GM20000 (cell line): ENCODE results near the gene CREBZF.
"Not testable (repeated sequence)": the region's sequence is repeated elsewhere in the genome, so short reads cannot be mapped to it uniquely, and the experiment has no call there.

ENCODE experiments used
- DNase-seq: peaks from one replicate; pipeline ENCODE4 v3.0.0; 2012; ENCODE audit warnings: low spot score
- TF ChIP-seq, protein P1 (sequence below): IDR thresholded peaks from 2 replicates; pipeline ENCODE4 v1.5.1; 2012; ENCODE audit warnings: mild to moderate bottlenecking, control low read depth; ENCODE audit errors: extremely low read depth, missing control alignments

The CREBZF gene

DNA sequence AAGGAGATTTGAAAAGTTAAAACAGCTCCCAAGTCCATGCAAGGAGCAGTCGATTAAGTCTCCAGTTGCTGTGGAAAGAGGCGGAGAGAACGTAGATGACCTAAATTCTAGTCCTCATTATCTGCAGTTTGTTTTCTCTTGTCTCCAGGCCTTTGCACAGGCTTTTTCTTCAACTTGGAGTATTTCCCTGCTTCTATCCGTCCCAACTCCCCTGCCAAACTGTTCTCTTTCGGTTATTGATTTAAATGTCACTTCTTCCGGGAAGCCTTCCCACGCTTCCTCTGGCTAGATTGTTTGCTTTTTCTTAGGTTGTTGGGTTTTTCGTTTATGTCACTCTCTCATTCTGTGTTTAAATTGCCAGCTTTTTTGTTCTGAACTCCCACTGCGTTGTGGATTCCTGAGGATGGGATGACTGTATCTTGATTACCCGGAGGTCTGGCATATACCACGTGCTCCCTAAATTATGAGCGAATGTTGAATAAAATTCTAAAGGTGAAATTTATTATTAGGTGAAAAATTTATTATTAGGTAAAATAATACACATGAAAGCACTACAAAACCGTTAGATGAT, 36.1 kb downstream of the CREBZF start:
- TF ChIP-seq, protein P1, sequence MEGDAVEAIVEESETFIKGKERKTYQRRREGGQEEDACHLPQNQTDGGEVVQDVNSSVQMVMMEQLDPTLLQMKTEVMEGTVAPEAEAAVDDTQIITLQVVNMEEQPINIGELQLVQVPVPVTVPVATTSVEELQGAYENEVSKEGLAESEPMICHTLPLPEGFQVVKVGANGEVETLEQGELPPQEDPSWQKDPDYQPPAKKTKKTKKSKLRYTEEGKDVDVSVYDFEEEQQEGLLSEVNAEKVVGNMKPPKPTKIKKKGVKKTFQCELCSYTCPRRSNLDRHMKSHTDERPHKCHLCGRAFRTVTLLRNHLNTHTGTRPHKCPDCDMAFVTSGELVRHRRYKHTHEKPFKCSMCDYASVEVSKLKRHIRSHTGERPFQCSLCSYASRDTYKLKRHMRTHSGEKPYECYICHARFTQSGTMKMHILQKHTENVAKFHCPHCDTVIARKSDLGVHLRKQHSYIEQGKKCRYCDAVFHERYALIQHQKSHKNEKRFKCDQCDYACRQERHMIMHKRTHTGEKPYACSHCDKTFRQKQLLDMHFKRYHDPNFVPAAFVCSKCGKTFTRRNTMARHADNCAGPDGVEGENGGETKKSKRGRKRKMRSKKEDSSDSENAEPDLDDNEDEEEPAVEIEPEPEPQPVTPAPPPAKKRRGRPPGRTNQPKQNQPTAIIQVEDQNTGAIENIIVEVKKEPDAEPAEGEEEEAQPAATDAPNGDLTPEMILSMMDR, result no peak
- DNase-seq, result no peak

DNA sequence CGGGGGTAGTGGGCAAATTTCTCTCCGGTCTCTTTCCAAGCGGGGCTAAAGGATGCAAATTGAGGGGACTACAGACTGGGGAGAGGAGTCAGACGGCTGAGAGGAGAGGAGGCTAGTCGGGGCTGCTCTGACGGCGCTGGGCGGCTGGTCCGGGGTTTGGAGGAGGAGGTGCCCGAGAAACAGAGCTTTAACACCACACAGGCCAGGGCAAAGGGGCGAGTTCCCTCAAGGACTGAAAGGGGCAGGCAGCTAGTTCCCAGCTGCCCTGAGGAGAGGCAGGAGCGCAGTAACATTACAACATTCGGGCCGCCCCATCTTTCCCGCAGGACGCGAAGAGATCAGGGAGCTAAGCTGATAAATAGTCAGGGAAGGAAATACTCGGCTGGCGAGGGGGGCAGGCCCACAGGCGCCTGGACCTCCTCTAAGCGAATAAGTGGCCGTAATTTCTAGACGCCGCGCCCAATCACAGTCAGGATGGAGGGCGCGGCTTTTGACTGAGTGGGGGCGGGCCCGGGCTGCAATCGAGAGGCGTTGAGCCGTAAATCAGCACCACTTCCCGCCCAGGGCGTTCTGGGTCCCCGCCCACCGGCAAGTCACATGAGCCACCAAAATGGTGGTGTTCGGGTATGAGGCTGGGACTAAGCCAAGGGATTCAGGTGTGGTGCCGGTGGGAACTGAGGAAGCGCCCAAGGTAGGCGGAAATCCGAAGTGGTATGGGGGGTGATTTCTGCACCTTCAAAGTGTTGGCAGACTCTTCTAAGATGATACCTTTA, 36.7 kb downstream of the CREBZF start, which contains the start of gene TMEM126B:
TSS of gene TMEM126B (plus strand) at position 596 of the 773 bp plus-strand sequence. CDS start at position 611, 15 bp downstream.
- TF ChIP-seq, protein P1, result no peak
- peak; percentile 87 for DNase-seq

DNA sequence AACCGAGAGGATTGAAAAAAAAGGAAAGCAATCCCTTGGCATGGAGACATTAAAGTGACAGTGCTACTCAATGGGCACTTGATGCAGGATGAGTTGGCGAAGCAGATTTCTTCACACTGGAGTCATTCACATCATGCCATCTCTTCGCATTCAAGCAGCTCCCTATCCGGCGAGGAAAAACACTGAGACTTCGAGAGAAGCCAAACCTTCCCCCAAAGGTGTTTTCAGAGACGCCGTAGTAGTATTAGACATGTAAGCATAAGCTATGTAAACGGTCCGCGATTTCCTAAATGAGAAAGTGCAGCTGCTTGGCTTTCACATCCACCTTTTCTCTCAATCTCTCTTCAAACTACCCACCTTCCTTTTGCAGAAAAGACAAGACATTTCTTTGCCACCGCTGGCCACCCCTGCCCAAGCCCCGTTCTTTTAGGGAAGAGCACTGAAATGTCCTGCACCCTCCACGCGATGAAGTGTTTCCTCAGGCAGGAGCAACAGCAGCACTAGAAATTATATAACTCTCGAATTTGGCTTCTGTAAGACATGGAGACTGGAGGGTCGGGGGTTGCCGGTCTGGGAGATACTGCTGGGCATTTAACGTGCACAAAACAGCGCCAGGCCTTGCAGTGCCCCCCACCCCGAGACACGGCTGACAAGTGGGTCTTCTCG, 37.5 kb downstream of the CREBZF start, which contains the start of gene DLG2:
TSS of gene DLG2 (minus strand) at position 13 of the 666 bp plus-strand sequence.
- peak; percentile 6 for DNase-seq
- TF ChIP-seq, protein P1, result no peak

DNA sequence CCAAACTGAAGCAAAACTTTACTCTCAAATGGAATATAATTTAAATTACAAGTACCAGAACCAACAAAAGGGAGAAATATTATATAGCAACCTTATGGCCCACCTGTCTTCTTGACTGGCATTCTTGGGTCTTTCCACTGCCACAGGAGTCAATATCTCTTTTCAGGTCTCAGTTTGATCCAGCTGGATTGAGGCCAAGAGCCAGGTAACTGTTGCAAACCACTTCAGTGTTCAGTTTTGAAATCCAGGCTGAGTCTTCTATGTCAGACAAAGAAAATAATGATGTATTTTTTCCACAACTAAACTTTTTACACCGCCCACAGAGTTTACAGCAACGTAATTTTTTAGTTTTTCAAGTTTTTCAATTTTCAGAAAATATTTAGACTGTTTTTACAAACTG, 38.4 kb downstream of the CREBZF start:
- TF ChIP-seq, protein P1, result no peak

DNA sequence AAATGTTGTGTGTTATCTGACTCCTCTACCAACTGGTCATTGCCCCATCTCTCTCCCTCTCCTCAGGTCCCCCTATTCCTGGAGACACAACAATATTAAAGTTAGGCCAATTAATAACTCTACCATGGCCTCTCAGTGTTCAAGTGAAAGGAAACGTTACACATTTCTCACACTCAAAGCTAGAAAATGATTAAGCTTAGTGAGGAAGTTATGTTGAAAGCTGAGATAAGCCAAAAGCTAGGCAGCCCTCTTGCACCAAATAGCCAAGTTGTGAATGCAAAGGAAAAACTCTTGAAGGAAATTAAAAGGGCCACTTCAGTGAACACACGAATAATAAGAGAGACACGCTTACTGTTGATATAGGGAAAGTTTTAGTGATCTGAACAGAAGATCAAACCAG, 44.7 kb downstream of the CREBZF start:
- TF ChIP-seq, protein P1, result no peak
- DNase-seq, result no peak

More for the DNA sequence above, 38.4 kb downstream of the CREBZF start:
- DNase-seq, result no peak

DNA sequence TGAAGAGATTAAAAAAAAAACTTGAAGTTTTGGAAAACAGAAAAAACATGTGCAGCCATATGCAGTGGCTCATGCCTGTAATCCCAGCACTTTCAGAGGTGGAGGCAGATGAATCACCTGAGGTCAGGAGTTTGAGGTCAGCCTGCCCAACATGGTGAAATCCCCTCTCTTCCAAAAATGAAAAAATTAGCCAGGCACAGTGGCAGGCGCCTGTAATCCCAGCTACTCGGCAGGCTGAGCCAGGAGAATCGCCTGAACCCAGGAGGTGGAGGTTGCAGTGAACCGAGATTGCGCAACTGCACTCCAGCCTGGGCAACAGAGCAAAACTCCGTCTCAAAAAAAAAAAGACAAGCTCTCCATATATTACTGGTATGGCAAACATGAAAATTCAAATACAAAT, 45.4 kb downstream of the CREBZF start:
- TF ChIP-seq, protein P1, result no peak

DNA sequence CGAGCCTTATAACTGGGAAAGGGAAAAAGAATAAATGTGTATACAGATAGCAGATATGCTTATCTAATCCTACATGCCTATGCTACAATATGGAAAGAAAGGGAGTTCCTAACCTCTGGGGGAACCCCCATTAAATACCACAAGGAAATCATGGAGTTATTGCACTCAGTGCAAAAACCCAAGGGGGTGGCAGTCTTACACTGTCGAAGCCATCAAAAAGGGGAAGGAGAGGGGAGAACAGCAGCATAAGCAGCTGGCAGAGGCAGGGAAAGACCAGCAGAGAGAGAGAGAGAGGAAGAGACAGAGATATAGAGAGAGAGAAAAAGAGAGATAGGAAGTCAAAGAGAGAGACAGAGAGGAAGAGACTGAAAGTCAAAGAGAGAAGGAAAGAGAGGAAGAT, 53.3 kb downstream of the CREBZF start:
- DNase-seq, result not testable (repeated sequence)

More for the DNA sequence above, 45.4 kb downstream of the CREBZF start:
- DNase-seq, result no peak
